Renal cortex interstitium (tissue), 11 donors: ENCODE results near the gene TSPAN5. TPM values are rescaled to one million over a fixed set of nuclear protein-coding genes. Genes with fewer than 3 reads are reported as not detected.

Experiments used
- DNase-seq, 11 donors: peaks; one replicate each; pipeline ENCODE4 v3.0.0-alpha.2; 2013; ENCODE audit warnings: low read depth in 9 of 11, low spot score in 4 of 11; ENCODE audit errors: extremely low read depth in 1 of 11
- polyA plus RNA-seq, 3 donors: library from polyadenylated mRNA; unstranded; fragments of 120-200 nt; gene quantifications; one replicate each; pipeline ENCODE4 v1.2.1, GENCODE V29; 2013; ENCODE audit not compliant: insufficient read length in 3 of 3

TSPAN5 gene
- polyA plus RNA-seq, 3 donors = 20.5 to 32.8 (median 31.0) TPM

GRCh38 chr4:98516441-98517217 is 141.8 kb downstream of the TSPAN5 start:
- no peak for DNase-seq

- DNase-seq = no peak
Measured at GRCh38 chr4:98516042-98516440, 142.4 kb downstream of the TSPAN5 start.

GRCh38 chr4:98515470-98515809 is 143.0 kb downstream of the TSPAN5 start:
- no peak for DNase-seq

- DNase-seq = no peak
Measured at GRCh38 chr4:98514741-98515469, 143.5 kb downstream of the TSPAN5 start.

GRCh38 chr4:98512918-98513317 is 145.5 kb downstream of the TSPAN5 start:
- no peak for DNase-seq

- DNase-seq = no peak
Measured at GRCh38 chr4:98510757-98511517, 147.5 kb downstream of the TSPAN5 start.

GRCh38 chr4:98510340-98510739 is 148.1 kb downstream of the TSPAN5 start:
- DNase-seq = no peak

- DNase-seq = no peak
Measured at GRCh38 chr4:98509721-98510120, 148.7 kb downstream of the TSPAN5 start.

- no peak for DNase-seq
Measured at GRCh38 chr4:98508829-98509598, 149.4 kb downstream of the TSPAN5 start.

- no peak for DNase-seq
Measured at GRCh38 chr4:98508248-98508647, 150.2 kb downstream of the TSPAN5 start.

GRCh38 chr4:98507299-98507698 is 151.1 kb downstream of the TSPAN5 start:
- no peak for DNase-seq

GRCh38 chr4:98506462-98507132 is 151.8 kb downstream of the TSPAN5 start:
- DNase-seq = no peak

- no peak for DNase-seq
Measured at GRCh38 chr4:98505992-98506391, 152.4 kb downstream of the TSPAN5 start.

GRCh38 chr4:98504091-98504490 is 154.3 kb downstream of the TSPAN5 start:
- DNase-seq = no peak

- no peak for DNase-seq
Measured at GRCh38 chr4:98503676-98504075, 154.7 kb downstream of the TSPAN5 start.

- DNase-seq = no peak
Measured at GRCh38 chr4:98502624-98503023, 155.8 kb downstream of the TSPAN5 start.

GRCh38 chr4:98502031-98502430 is 156.4 kb downstream of the TSPAN5 start:
- DNase-seq = no peak

GRCh38 chr4:98501383-98501782 is 157.0 kb downstream of the TSPAN5 start:
- no peak for DNase-seq

GRCh38 chr4:98498774-98499173 is 159.6 kb downstream of the TSPAN5 start:
- DNase-seq = no peak
